HG03159 (cell line): ENCODE results near the gene FBP1.

Experiments
- ATAC-seq: cut with Tn5 transposase; IDR thresholded peaks from one replicate; pipeline ENCODE4 v1.9.1; 2021; ENCODE audit warnings: mild to moderate bottlenecking, moderate library complexity; ENCODE audit not compliant: unreplicated experiment

Gene FBP1

GRCh38 chr9:94639061-94639998 is at the start of gene FBP1:
Gene FBP1 (minus strand): TSS chr9:94639518. CDS start chr9:94639310, 208 bp downstream.
- ATAC-seq = no peak

DNA sequence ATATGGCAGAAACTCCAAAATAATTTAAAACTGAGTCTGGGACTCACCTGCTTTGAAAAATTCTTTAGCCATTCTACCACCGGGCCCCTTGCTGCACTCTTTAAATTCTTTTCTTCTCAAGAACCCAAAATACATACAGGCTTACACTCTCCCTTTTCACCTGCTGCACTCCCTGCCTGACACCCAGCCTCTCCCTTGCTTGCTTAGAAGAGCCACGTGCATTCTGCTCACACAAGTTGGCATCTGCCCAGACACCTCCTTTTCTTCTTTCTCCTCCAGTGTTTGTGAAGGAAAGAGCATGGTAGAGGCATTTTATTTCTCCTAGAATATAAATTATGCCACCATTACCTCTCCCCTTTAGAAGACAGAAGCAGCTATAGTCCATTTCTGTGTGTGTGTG is 48.1 kb upstream of the FBP1 start:
- ATAC-seq = no peak

DNA sequence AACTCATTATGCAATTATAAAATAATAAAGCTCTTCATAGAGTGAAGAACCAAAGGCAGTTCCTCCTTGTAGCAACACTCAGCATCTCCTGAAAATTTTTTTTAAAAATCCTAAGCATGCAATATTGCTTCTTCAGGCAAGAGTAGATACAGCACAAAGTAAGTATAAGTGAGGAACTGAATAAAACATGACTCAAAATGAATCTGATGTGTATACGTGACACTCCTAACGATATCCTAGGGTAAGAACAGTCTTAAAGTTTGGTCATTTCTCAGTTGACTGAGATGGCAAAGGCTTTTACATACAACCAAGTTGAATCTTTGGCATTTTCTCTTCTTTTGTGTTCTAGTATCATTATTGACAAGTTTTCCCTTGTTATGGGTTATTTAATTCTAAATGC is 46.0 kb upstream of the FBP1 start:
- no peak for ATAC-seq

GRCh38 chr9:94681508-94681907 is 42.2 kb upstream of the FBP1 start:
- ATAC-seq = no peak

DNA sequence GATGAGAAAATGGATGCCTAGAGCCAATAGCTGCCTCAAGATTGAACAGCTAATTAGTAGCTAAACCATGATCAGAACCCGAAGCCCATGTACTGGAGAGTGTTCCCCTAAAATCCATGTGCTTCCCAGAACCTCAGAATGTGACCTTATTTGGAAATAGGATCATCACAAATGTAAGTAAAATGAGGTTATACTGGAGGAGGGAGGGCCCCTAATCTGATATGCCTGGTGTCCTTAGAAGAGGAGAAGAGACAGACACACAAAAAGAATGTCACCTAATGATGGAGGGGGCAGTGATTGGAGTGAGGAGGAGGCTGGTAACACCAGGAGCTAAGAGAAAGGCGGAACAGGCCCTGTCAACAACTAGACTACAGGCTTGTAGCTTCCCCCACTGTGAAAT is 41.3 kb upstream of the FBP1 start:
- ATAC-seq = no peak

- no peak for ATAC-seq
These were observed 40.7 kb upstream of the FBP1 start for GRCh38 chr9:94680020-94680419.

DNA sequence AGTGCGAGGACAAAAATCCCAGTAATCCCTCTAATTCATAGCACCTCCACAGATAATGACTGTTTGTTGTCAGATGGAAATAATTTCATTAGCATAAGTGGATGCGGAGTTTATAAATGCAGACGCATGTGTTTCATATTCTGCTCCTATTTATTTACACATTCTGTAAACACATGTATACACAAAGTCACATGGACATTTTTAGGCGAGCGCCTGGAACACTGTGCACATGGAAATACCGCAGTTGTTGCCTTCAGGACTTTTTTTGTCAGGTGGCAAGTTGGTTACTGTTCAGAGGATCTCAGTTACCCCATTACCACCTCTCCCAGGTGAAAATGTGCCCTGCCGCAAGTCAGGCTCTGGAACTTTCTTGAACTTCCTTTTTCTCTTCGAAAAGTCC is 40.3 kb upstream of the FBP1 start:
- ATAC-seq = no peak

- ATAC-seq = no peak
These were observed 38.6 kb upstream of the FBP1 start for GRCh38 chr9:94677929-94678328.

DNA sequence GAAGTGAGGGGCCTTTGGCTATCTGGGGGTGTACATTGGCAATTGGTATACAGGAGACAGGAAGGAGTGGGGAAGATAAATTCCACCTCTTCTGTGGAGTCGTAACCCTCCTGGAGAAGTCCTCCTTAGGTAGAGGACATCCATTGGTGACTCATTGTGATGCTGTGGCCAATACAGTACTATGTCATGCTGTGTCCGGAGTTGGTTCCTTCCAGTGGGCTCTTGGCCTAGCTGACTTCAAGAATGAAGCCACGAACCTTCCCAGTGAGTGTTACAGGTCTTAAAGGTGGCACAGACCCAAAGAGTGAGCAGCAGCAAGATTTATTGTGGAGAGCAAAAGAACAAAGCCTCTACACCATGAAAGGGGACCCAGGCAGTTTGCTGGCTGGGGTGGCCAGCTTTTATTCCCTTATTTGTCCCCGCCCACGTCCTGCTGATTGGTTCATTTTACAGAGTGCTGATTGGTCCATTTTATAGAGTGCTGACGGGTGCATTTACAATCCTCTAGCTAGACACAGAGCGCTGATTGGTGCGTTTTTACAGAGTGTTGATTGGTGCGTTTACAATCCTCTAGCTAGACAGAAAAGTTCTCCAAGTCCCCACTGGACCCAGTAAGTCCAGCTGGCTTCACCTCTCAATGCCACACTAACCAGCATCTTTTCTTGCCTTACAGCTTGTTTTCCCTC is 37.3 kb upstream of the FBP1 start:
- no peak for ATAC-seq

- no peak for ATAC-seq
These were observed 35.9 kb upstream of the FBP1 start for GRCh38 chr9:94675008-94675881.

DNA sequence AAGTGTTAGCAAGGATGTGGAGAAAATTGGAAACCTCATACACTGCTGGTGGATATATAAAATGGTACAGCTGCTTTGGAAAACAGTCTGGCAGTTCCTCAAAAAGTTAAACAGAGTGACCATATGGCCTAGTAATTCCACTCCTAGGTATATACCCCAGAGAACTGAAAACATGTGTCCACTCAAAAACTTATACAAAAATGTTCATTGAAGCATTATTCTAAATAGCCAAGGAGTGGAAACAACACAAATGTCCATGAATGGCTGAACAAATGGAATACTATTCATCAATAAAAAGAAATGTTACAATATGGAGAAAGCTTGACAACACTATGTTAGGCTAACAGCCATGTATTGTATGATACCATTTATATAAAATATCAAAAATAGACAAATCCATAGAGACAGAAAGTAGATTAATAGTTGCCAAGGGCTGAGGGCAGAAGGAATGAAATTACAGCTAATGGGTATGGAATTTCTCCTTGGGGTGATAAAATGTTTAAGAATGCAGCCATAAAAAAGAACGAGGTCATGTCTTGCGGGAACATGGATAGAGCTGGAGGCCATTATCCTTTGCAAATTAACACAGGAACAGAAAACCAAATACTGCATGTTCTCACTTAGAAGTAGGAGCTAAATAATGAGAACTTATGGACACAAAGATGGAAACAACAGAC is 33.6 kb upstream of the FBP1 start:
- ATAC-seq = no peak

DNA sequence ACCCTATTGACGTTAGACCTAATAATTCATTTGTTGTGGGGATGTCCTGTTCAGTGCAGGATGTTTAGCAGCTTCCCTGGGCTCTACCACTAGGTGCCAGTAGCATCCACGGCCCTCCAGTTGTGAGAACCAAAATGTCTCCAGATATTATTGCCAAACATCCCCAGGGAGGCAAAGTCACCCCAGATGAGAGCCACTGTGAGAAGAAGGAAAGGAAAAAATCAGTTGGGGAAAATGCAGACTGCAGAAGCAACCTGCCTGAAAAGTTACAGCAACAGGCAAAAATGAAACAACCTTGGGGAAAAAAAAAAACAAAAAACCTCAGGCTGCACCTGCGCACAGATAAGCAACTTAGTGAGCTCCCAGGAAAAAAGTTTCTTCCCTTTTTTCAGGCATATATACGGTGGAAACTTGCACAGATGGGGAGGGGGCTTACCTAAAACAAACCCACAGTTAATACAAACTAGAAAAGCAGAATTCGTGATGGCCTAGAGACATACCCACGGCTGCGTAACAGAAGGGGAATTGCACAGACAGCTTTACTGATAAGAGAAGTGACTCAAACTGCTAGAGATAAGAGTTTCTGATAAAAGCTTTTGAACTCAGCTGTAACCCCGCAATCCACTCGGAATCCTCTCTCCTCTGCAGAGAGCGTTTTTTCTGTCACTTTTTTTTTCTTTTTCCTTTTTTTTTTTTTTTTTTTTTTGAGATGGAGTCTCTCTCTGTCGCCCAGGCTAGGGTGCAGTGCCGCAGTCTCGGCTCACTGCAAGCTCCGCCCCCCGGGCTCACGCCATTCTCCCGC is 29.8 kb upstream of the FBP1 start:
- ATAC-seq = peak; percentile 64

DNA sequence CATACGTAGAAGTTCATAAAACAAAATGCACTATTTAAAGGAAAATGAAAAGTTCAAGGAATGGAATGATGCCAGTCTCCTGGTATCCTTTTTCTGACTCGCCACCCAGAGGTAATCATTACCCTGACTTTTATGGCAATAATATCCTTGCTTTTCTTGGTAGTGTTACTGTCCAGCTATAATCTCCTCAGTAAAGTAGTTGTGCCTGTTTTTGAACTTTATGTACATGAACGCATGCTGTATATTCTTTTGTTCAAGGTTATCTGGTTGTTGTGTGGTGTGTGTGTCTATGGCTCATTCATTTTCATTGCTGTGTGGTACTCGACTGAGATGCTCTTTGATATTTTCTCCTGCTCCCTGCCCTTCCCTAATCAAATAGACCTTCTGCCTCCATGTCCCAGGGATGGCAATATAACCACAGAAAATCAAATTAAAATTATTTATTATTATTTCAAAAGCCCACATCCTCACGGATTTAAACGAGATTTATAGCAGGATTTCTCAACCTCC is 29.2 kb upstream of the FBP1 start:
- no peak for ATAC-seq

DNA sequence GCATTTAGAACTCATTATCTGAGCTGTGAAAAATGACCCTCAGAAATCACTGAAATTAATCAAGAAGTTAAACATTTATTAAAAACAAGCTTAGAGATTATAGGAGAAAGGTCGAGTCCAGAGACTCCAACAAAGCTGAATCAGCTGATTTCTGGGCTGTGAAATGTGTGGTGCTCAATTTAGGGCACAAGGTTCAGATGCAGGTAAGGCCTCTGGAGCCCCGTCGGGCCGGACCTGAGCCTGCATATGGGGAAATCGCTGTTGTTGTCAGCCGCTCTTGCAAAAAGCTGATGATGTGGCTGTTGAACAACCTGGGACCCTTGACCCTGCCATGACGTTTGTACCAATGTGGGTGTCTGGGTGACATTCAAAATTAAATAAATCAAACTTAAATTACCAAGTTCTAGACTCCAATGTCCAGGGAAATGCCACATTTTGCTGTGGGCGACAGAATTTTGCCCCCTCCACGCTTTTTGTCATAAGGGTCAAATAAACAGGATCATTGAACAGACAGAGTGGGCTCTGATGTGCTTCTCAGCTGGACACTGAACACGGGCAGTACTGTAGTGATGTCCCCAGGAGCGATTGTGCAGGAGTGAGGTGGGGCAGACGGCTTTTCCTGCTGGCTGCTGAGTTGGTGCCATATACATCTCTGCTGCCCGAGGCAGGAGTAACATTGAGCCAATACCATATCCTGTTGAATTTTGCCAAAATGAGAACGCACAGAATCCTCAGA is 27.2 kb upstream of the FBP1 start:
- ATAC-seq = no peak

GRCh38 chr9:94665613-94666012 is 26.3 kb upstream of the FBP1 start:
- ATAC-seq = no peak

- no peak for ATAC-seq
These were observed 25.5 kb upstream of the FBP1 start for GRCh38 chr9:94664801-94665200.

GRCh38 chr9:94663640-94664039 is 24.3 kb upstream of the FBP1 start:
- ATAC-seq = no peak

- no peak for ATAC-seq
These were observed 23.8 kb upstream of the FBP1 start for GRCh38 chr9:94663140-94663539.
